Measurements from ENCODE around the gene ZNF653.
A peak's percentile ranks its signal among the peaks of the same experiment; 100 is the strongest.

ZNF653 gene

GRCh38 chr19:11547929-11548700, 42.5 kb upstream of the ZNF653 start:
- Histone ChIP-seq H3K27ac (no peak overlapping the region), H3K9ac (ENCODE audit: insufficient read length) (no peak overlapping the region), H3K4me3 (no peak overlapping the region), H3K36me3 (ENCODE audit: insufficient read depth, low read length) (peaks cover 5% of the 10 kb centered on the region; the same call in 1 of the 2 replicates), H3K9me3 (ENCODE audit: low read depth, low read length) (no peaks in the 10 kb centered on the region)
- DNase-seq (ENCODE audit: low read depth, low spot score), result no peak
- TF ChIP-seq EZH2 (IDR thresholded peaks at IDR 0.05) (no peak), FOXP2 (optimal IDR thresholded peaks at IDR 0.05; ENCODE audit: control extremely low read depth, extremely low read length, insufficient read depth) (no peak), POLR2AphosphoS5 (IDR thresholded peaks at IDR 0.05; ENCODE audit: borderline replicate concordance, low read depth, low read length) (no peak)

- Histone ChIP-seq H3K4me3 (no peak overlapping the region), H3K36me3 (ENCODE audit: insufficient read depth, low read length) (no peaks in the 10 kb centered on the region), H3K9ac (ENCODE audit: insufficient read length) (no peak overlapping the region), H3K9me3 (ENCODE audit: low read depth, low read length) (no peaks in the 10 kb centered on the region), H3K27ac (no peak overlapping the region)
- TF ChIP-seq FOXP2 (optimal IDR thresholded peaks at IDR 0.05; ENCODE audit: control extremely low read depth, extremely low read length, insufficient read depth), result no peak
- TF ChIP-seq POLR2AphosphoS5 (IDR thresholded peaks at IDR 0.05; ENCODE audit: borderline replicate concordance, low read depth, low read length), result no peak
- no peak for TF ChIP-seq EZH2 (IDR thresholded peaks at IDR 0.05)
- no peak for DNase-seq (ENCODE audit: low read depth, low spot score)
Observed at GRCh38 chr19:11541238-11541637, 35.6 kb upstream of the ZNF653 start.

GRCh38 chr19:11540645-11541044, 35.0 kb upstream of the ZNF653 start:
- DNase-seq (ENCODE audit: low read depth, low spot score), result no peak
- H3K4me3 ChIP-seq, result no peak overlapping the region
- H3K27ac ChIP-seq, result no peak overlapping the region
- TF ChIP-seq EZH2 (IDR thresholded peaks at IDR 0.05) (no peak), FOXP2 (optimal IDR thresholded peaks at IDR 0.05; ENCODE audit: control extremely low read depth, extremely low read length, insufficient read depth) (no peak), POLR2AphosphoS5 (IDR thresholded peaks at IDR 0.05; ENCODE audit: borderline replicate concordance, low read depth, low read length) (no peak)
- H3K36me3 ChIP-seq (ENCODE audit: insufficient read depth, low read length), result no peaks in the 10 kb centered on the region
- H3K9me3 ChIP-seq (ENCODE audit: low read depth, low read length), result no peaks in the 10 kb centered on the region
- H3K9ac ChIP-seq (ENCODE audit: insufficient read length), result no peak overlapping the region

GRCh38 chr19:11539495-11540365, 34.1 kb upstream of the ZNF653 start:
- H3K9me3 ChIP-seq (ENCODE audit: low read depth, low read length), result no peaks in the 10 kb centered on the region
- peak overlapping the region; percentile 66 for H3K9ac ChIP-seq (ENCODE audit: insufficient read length)
- H3K27ac ChIP-seq, result no peak overlapping the region
- DNase-seq (ENCODE audit: low read depth, low spot score), result no peak
- H3K4me3 ChIP-seq, result peak overlapping the region; percentile 75
- no peak for TF ChIP-seq EZH2 (IDR thresholded peaks at IDR 0.05)
- TF ChIP-seq POLR2AphosphoS5 (IDR thresholded peaks at IDR 0.05; ENCODE audit: borderline replicate concordance, low read depth, low read length), result no peak
- TF ChIP-seq FOXP2 (optimal IDR thresholded peaks at IDR 0.05; ENCODE audit: control extremely low read depth, extremely low read length, insufficient read depth), result no peak
- H3K36me3 ChIP-seq (ENCODE audit: insufficient read depth, low read length), result no peaks in the 10 kb centered on the region

- Histone ChIP-seq H3K9ac (ENCODE audit: insufficient read length) (no peak within 1 kb of the TSS), H3K9me3 (ENCODE audit: low read depth, low read length) (no peaks in the 10 kb centered on the region), H3K27ac (no peak within 1 kb of the TSS), H3K36me3 (ENCODE audit: insufficient read depth, low read length) (no peaks in the 10 kb centered on the region), H3K4me3 (peak within 1 kb of the TSS; percentile 75)
- no peak for TF ChIP-seq POLR2AphosphoS5 (IDR thresholded peaks at IDR 0.05; ENCODE audit: borderline replicate concordance, low read depth, low read length)
- TF ChIP-seq EZH2 (IDR thresholded peaks at IDR 0.05), result no peak
- no peak for TF ChIP-seq FOXP2 (optimal IDR thresholded peaks at IDR 0.05; ENCODE audit: control extremely low read depth, extremely low read length, insufficient read depth)
- DNase-seq (ENCODE audit: low read depth, low spot score), result no peak
Observed at GRCh38 chr19:11538232-11539036, 32.8 kb upstream of the ZNF653 start, which contains the start of gene CNN1. TSS of gene CNN1 (plus strand) at chr19:11538851. CDS start at chr19:11538928, 77 bp downstream.

- no peak for DNase-seq (ENCODE audit: low read depth, low spot score)
- Histone ChIP-seq H3K36me3 (ENCODE audit: insufficient read depth, low read length) (no peaks in the 10 kb centered on the region), H3K9me3 (ENCODE audit: low read depth, low read length) (no peaks in the 10 kb centered on the region), H3K27ac (no peak overlapping the region), H3K4me3 (peak overlapping the region; percentile 47; the same call in 1 of the 2 replicates), H3K9ac (ENCODE audit: insufficient read length) (no peak overlapping the region)
- TF ChIP-seq EZH2 (IDR thresholded peaks at IDR 0.05), result no peak
- no peak for TF ChIP-seq POLR2AphosphoS5 (IDR thresholded peaks at IDR 0.05; ENCODE audit: borderline replicate concordance, low read depth, low read length)
- no peak for TF ChIP-seq FOXP2 (optimal IDR thresholded peaks at IDR 0.05; ENCODE audit: control extremely low read depth, extremely low read length, insufficient read depth)
Observed at GRCh38 chr19:11535792-11536595, 30.4 kb upstream of the ZNF653 start.

GRCh38 chr19:11534948-11535347, 29.3 kb upstream of the ZNF653 start:
- no peak for DNase-seq (ENCODE audit: low read depth, low spot score)
- H3K27ac ChIP-seq, result no peak overlapping the region; the same call in 1 of the 2 replicates
- no peak overlapping the region for H3K4me3 ChIP-seq
- TF ChIP-seq FOXP2 (optimal IDR thresholded peaks at IDR 0.05; ENCODE audit: control extremely low read depth, extremely low read length, insufficient read depth) (no peak), EZH2 (IDR thresholded peaks at IDR 0.05) (no peak), POLR2AphosphoS5 (IDR thresholded peaks at IDR 0.05; ENCODE audit: borderline replicate concordance, low read depth, low read length) (no peak)
- no peaks in the 10 kb centered on the region for H3K36me3 ChIP-seq (ENCODE audit: insufficient read depth, low read length)
- H3K9ac ChIP-seq (ENCODE audit: insufficient read length), result no peak overlapping the region
- no peaks in the 10 kb centered on the region for H3K9me3 ChIP-seq (ENCODE audit: low read depth, low read length)
